GM19324 (cell line): ENCODE data around the gene IFIT5.
"Not testable (repeated sequence)": the region's sequence is repeated elsewhere in the genome, so short reads cannot be mapped to it uniquely, and the experiment has no call there.

Source experiments
- ATAC-seq: cut with Tn5 transposase; IDR thresholded peaks from one replicate; pipeline ENCODE4 v1.9.1; 2021; ENCODE audit warnings: mild to moderate bottlenecking, moderate library complexity; ENCODE audit not compliant: unreplicated experiment, low FRiP score

Gene IFIT5

GRCh38 chr10:89427629-89428028, 13.3 kb downstream of the IFIT5 start:
- no peak for ATAC-seq

DNA sequence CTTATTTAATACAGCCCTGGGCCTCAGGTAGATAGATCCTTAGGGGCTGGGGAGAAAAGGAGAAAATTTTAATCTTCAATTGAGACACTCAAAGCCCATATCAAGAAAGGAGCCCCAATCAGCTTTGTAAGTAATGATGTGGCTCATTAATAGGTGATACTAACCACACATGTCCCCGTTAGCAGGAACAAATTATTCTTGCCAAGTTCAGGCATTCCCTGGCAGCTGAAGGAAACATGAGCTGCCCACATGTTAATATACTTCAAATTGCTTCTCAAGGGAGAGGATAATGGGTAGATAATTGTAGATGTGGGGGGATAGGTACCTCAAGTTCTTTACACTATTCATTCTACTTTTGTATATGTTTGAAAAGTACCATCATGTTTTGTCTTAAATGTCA, 14.5 kb downstream of the IFIT5 start:
- no peak for ATAC-seq

DNA sequence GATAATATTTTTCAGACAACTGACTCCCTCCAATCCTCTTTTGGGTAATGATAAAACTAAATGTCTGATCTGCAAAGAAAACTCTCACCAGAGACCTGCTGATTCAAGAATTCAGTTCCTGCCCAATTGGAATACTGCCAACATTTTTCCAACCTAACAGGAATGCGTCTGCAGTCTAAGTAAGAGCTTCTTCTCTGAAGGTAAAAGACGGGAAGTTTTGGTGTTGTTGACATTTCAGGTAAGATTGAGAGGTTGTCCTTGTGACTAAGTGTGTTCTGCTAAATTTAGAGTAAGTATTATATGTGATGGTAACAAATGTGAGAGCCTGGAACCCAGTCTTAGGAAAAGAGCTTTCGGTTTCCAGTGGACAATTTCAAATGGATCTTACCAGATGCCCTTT, 17.6 kb downstream of the IFIT5 start:
- ATAC-seq, result no peak

DNA sequence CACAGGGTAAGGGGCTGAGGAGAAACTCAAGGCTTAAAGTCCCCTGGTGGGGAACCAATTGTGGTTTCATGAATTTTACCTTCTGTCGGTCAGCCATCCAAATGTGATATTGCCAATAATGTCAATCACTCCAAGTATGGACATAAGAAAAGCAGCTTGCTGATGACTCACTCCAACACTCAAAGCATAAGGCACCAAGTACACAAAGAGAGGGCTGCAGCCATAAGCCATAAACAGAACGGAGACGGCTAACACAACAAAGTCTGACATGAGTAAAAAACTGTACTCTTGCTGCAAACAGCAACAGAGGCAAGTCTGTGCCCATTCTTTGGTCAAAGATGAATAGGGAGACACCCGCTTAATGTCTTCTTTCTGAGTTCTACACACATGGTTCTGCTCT, 24.2 kb downstream of the IFIT5 start:
- no peak for ATAC-seq

DNA sequence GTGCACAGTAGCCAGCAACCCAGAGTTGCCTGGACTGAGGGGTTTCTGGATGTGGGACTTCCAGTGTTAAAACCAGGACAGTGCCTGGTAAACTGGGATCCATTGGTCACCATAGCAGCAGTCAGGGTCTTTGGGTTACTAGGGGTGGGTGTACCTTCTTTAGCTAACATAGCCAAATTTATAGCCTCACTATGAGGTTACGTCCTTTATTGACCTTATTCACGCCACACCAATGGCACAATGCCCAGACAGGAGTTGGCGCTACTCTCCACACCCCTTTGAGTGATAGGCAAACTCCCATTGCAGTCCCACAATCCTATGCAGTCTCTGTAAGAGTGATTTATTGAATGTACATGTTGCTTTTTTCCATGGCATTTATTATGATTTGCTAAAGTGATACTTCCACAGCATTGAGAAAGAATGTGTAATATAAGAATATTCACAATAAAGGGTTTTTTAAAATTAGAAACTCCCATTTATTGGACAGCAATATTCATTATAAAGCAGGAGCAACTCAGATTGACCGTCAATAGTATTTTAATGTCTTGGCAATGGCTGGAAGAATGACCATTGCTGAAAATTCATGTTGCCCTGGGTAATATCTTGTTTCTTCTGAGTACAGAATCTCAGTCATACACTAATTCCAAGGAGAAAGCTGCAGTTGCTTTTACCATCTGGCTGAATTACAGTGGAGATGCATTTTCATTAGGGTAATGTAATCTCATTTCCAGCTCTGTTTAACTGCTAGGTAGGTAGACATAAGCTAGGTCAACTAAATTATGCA, 26.1 kb downstream of the IFIT5 start:
- no peak for ATAC-seq

DNA sequence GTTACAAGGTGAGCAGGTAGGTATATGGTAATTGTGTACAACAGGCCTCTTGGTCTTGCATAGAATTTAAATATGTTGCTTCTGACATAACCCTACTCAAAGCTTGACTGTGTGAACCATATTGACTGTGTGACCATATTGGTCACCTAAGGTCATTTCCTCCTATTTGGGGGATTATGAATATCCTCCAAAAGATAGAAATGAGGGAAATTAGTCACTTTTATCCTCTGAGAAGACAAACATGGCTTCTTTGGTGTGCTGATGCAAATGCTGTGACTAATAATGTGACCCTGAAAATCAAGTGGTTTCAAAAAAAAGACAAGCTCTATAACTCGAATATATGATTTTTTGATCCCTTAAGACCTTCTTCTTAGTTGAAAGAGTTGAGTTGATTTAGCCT, 27.9 kb downstream of the IFIT5 start:
- ATAC-seq, result no peak

- not testable (repeated sequence) for ATAC-seq
Observed at GRCh38 chr10:89444819-89445218, 30.5 kb downstream of the IFIT5 start.

DNA sequence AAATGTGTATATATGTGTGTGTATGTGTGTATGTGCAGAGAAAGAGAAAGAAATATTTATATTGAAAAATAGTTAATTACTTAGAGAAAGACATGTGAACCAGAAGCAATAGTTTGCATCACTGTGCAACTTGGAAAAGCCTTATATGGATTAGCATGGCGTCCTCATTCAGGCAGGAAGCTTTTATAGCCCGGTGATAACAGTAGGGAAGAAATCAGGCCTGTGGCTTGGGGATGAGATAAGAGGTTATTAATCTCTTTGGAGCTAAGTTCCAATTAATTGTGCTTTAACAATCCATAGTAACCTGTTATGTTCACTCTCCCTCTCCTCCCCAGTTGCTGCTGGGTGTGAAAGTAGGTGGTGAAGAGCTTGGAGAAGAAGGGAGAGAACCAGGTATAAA, 36.5 kb downstream of the IFIT5 start:
- ATAC-seq, result no peak

GRCh38 chr10:89452193-89452592, 37.8 kb downstream of the IFIT5 start:
- no peak for ATAC-seq

GRCh38 chr10:89454561-89455347, 40.4 kb downstream of the IFIT5 start:
- ATAC-seq, result no peak

DNA sequence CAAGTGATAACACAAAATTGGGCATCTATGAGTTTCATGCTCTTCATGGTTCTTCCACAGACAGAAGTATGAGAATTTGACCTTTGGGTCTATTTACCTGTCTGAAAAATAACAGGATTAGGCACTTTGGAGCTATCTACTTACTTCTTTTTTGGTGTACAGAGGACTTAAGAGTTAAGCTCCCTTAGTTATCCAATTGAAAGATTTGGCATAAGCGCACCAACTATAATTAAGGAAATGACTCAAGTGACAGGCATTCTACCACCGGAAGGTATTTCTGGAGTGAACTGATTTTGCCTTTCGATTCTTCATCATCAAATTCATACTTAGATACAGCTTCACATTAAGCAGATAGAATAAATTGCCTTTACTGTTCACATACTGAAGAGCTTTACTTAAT, 43.9 kb downstream of the IFIT5 start:
- no peak for ATAC-seq

DNA sequence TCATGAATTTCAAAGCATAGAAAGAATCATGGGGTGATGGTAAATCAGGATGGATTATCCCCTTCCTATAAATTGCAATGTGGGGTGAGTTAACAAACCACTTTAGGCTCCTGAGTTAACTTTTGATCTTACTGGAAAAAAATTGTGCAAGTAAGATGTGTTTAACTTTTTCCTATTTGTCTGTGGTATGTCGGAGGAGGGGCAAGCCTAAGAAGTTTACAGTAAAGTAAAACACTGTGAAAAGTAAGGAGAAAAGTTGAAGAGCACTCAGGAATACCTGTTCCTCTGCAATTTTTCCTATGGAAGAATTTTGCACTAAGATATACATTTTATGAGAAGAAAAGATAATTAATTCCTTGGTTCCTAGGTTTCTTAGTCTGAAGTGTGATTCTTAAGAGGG, 44.4 kb downstream of the IFIT5 start:
- ATAC-seq, result no peak

DNA sequence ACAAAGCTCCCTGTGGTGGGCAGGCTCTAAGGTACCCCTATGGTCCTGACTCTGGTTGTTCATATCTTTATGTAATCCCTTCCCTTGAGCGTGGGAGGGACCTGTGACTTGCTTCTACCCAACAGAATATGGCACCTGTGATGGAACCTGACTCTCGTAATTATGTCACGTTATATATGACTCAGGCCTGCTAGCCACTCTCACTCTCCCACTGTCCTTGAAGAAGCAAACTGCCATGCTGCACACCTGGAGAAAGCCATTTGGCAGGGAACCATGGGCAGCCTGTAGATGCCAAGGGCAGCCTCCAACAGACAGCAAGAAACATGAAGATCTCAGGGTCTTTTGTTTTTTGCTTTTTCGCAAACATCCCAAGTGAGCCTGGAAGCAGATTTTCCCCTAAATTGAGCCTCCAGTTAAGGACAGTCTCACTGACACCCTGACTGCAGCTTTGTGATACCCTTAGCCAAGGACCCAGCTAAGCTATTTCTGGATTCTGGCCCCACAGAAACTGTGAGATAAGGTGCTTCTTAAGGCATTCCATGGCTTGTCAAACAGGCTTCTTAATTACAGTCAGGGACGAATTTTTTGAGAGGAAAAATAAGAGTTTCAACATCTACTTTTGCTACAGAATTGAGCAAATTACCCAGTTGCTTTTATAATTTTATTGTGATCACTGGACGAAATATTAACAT, 49.6 kb downstream of the IFIT5 start:
- ATAC-seq, result no peak

DNA sequence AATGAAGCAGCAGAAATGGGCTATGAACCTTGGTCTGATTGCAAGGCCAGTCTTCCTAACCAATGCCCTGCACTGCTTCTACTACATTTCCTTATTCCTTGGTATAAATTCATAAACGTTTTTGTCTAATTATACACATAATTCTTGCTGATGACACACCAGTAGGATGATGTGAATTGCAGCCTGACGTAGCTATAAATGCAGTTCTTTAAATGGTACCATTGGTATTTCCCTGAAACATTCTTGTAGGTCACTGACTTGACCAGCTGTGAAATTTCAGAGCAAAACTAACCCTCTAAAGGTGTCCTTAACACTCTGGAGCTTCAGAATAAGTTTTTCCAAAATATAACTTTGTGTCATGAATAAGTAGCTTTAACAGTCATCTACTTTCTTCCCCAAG, 50.8 kb downstream of the IFIT5 start:
- ATAC-seq, result no peak

DNA sequence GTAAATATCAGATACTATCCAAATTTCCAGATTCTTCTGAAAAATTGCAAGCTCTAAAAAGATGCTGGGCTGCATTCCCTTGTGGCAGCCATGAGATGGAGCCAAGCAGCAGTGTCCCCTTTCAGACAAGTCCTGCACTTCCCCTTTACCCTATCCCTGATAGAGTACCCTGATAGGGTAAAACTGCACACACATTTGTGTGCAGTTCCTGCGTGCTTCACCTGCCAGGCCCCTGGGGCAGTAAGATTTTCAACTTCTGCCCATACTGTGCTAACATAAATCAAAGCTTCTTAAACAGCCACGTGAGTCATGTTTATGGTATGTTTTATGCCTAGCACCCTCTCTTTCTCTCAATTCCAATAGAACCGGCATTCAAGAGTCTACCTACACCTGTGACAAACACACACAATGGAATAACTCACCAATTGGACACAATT, 52.2 kb downstream of the IFIT5 start:
- no peak for ATAC-seq

GRCh38 chr10:89468191-89468965, 54.0 kb downstream of the IFIT5 start:
- ATAC-seq, result no peak

DNA sequence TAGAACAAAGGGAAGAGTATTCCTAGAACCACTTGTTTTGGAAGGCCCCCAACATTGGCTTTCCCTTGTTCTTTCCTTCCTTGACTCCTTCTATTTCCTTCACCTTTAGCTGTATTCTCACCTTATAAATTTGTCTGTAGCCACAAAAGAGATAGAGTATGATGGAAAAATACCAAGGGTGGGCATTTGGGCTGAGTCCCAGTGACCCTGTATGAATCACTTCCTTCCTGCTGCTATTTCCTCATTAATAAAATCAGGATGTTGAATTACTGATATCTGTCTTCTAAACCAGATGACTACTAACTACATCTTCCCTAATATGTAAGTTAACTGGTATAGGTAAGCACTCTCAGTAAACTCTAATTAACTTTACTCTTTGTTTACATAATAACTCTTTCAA, 55.1 kb downstream of the IFIT5 start:
- no peak for ATAC-seq
